ENCODE data around the gene SSBP2. TPM values are rescaled to one million over a fixed set of nuclear protein-coding genes. Genes with fewer than 3 reads are reported as not detected.

Gene SSBP2
- total and polyA plus RNA-seq, 7 donors, result 9.9 to 89.2 (median 68.7) TPM

GRCh38 chr5:81590498-81591384 is 160.2 kb downstream of the SSBP2 start:
- 86 to 93% methylated on average over 6 of the region's 6 CpGs for WGBS, 2 donors
- intact Hi-C loops (cut with DNase I), result no loop called here
- no peak overlapping the region for H3K27ac ChIP-seq
- DNase-seq, result no peak
- TF ChIP-seq CTCF (IDR thresholded peaks at IDR 0.05), result no peak
- TF ChIP-seq POLR2AphosphoS5 (IDR thresholded peaks at IDR 0.05), result no peak
- no peak for TF ChIP-seq POLR2A (IDR thresholded peaks at IDR 0.05)
- no peak for TF ChIP-seq EP300 (IDR thresholded peaks at IDR 0.05)
- H3K27me3 ChIP-seq, result no peaks in the 10 kb centered on the region
- H3K9me3 ChIP-seq, result peaks cover 0 to 3% (median 0%) of the 10 kb centered on the region in 4 donors
- peaks cover 0 to 4% (median 0%) of the 10 kb centered on the region in 4 donors for H3K4me1 ChIP-seq
- H3K36me3 ChIP-seq, result no peaks in the 10 kb centered on the region
- no peak overlapping the region for H3K4me3 ChIP-seq

- no peaks in the 10 kb centered on the region for H3K36me3 ChIP-seq
- H3K9me3 ChIP-seq, result no peaks in the 10 kb centered on the region
- TF ChIP-seq CTCF (IDR thresholded peaks at IDR 0.05), result no peak
- TF ChIP-seq POLR2A (IDR thresholded peaks at IDR 0.05), result no peak
- TF ChIP-seq POLR2AphosphoS5 (IDR thresholded peaks at IDR 0.05), result no peak
- TF ChIP-seq EP300 (IDR thresholded peaks at IDR 0.05), result no peak
- no peak overlapping the region for H3K4me3 ChIP-seq
- no peak overlapping the region for H3K27ac ChIP-seq
- H3K27me3 ChIP-seq, result no peaks in the 10 kb centered on the region
- DNase-seq, result no peak
- peaks cover 0 to 9% (median 0%) of the 10 kb centered on the region in 4 donors for H3K4me1 ChIP-seq
- intact Hi-C loops (cut with DNase I), result no loop called here
- 47 to 73% methylated on average over 1 of the region's 1 CpG for WGBS, 2 donors
Observed at GRCh38 chr5:81579262-81579924, 171.5 kb downstream of the SSBP2 start.

- 44 to 79% methylated on average over 3 of the region's 3 CpGs for WGBS, 2 donors
- no peak overlapping the region for H3K4me3 ChIP-seq
- no peak for DNase-seq
- H3K9me3 ChIP-seq, result no peaks in the 10 kb centered on the region
- no peak for TF ChIP-seq POLR2A (IDR thresholded peaks at IDR 0.05)
- TF ChIP-seq EP300 (IDR thresholded peaks at IDR 0.05), result no peak
- TF ChIP-seq CTCF (IDR thresholded peaks at IDR 0.05), result no peak
- no peak for TF ChIP-seq POLR2AphosphoS5 (IDR thresholded peaks at IDR 0.05)
- H3K27ac ChIP-seq, result no peak overlapping the region
- intact Hi-C loops (cut with DNase I), result no loop called here
- peaks cover 0 to 13% (median 0%) of the 10 kb centered on the region in 4 donors for H3K4me1 ChIP-seq
- no peaks in the 10 kb centered on the region for H3K36me3 ChIP-seq
- no peaks in the 10 kb centered on the region for H3K27me3 ChIP-seq
Observed at GRCh38 chr5:81577091-81577490, 173.8 kb downstream of the SSBP2 start.

GRCh38 chr5:81575924-81576323 is 175.0 kb downstream of the SSBP2 start:
- Histone ChIP-seq H3K27ac (no peak overlapping the region), H3K4me1 (peaks cover 0 to 20% (median 4%) of the 10 kb centered on the region in 4 donors), H3K27me3 (no peaks in the 10 kb centered on the region), H3K36me3 (no peaks in the 10 kb centered on the region), H3K9me3 (no peaks in the 10 kb centered on the region), H3K4me3 (no peak overlapping the region)
- intact Hi-C loops (cut with DNase I), result no loop called here
- WGBS, 2 donors, result 92 to 94% methylated on average over 1 of the region's 1 CpG
- no peak for TF ChIP-seq POLR2A (IDR thresholded peaks at IDR 0.05)
- TF ChIP-seq EP300 (IDR thresholded peaks at IDR 0.05), result no peak
- TF ChIP-seq POLR2AphosphoS5 (IDR thresholded peaks at IDR 0.05), result no peak
- TF ChIP-seq CTCF (IDR thresholded peaks at IDR 0.05), result no peak
- DNase-seq, result no peak
